ENCODE measurements around the gene CA5A.

Gene CA5A

GRCh38 chr16:87850009-87851006, 86.0 kb downstream of the CA5A start:
- DNase-seq (ENCODE audit: low read depth in 2 of 2), result no peak

- no peak for DNase-seq (ENCODE audit: low read depth in 2 of 2)
These were observed 86.8 kb downstream of the CA5A start for GRCh38 chr16:87849419-87850008.

- DNase-seq (ENCODE audit: low read depth in 2 of 2), result no peak
These were observed 87.5 kb downstream of the CA5A start for GRCh38 chr16:87848676-87849345.

GRCh38 chr16:87847785-87848675, 88.3 kb downstream of the CA5A start:
- no peak for DNase-seq (ENCODE audit: low read depth in 2 of 2)

GRCh38 chr16:87847467-87847784, 88.9 kb downstream of the CA5A start:
- no peak for DNase-seq (ENCODE audit: low read depth in 2 of 2)

- no peak for DNase-seq (ENCODE audit: low read depth in 2 of 2)
These were observed 89.4 kb downstream of the CA5A start for GRCh38 chr16:87846705-87847466.

GRCh38 chr16:87845807-87846619, 90.3 kb downstream of the CA5A start:
- DNase-seq (ENCODE audit: low read depth in 2 of 2), result no peak

GRCh38 chr16:87845213-87845612, 91.1 kb downstream of the CA5A start:
- DNase-seq (ENCODE audit: low read depth in 2 of 2), result no peak

- DNase-seq (ENCODE audit: low read depth in 2 of 2), result no peak
These were observed 91.5 kb downstream of the CA5A start for GRCh38 chr16:87844809-87845208.

GRCh38 chr16:87844120-87844733, 92.1 kb downstream of the CA5A start:
- DNase-seq (ENCODE audit: low read depth in 2 of 2), result no peak

- no peak for DNase-seq (ENCODE audit: low read depth in 2 of 2)
These were observed 92.6 kb downstream of the CA5A start for GRCh38 chr16:87843678-87844105.

GRCh38 chr16:87842209-87842869, 94.0 kb downstream of the CA5A start:
- DNase-seq (ENCODE audit: low read depth in 2 of 2), result no peak

- no peak for DNase-seq (ENCODE audit: low read depth in 2 of 2)
These were observed 94.8 kb downstream of the CA5A start for GRCh38 chr16:87841340-87842208.

- no peak for DNase-seq (ENCODE audit: low read depth in 2 of 2)
These were observed 95.9 kb downstream of the CA5A start for GRCh38 chr16:87840271-87840978.

- DNase-seq (ENCODE audit: low read depth in 2 of 2), result no peak
These were observed 96.6 kb downstream of the CA5A start for GRCh38 chr16:87839542-87840270.

- no peak for DNase-seq (ENCODE audit: low read depth in 2 of 2)
These were observed 97.4 kb downstream of the CA5A start for GRCh38 chr16:87838643-87839541.

Data from fibroblast of skin of left biceps (primary cell).